ENCODE measurements around the gene LHPP. TPM values are rescaled to one million over a fixed set of nuclear protein-coding genes. Genes with fewer than 3 reads are reported as not detected.

The LHPP gene
- total and polyA plus RNA-seq, 9 donors = 4.3 to 19.9 (median 12.6) TPM

DNA sequence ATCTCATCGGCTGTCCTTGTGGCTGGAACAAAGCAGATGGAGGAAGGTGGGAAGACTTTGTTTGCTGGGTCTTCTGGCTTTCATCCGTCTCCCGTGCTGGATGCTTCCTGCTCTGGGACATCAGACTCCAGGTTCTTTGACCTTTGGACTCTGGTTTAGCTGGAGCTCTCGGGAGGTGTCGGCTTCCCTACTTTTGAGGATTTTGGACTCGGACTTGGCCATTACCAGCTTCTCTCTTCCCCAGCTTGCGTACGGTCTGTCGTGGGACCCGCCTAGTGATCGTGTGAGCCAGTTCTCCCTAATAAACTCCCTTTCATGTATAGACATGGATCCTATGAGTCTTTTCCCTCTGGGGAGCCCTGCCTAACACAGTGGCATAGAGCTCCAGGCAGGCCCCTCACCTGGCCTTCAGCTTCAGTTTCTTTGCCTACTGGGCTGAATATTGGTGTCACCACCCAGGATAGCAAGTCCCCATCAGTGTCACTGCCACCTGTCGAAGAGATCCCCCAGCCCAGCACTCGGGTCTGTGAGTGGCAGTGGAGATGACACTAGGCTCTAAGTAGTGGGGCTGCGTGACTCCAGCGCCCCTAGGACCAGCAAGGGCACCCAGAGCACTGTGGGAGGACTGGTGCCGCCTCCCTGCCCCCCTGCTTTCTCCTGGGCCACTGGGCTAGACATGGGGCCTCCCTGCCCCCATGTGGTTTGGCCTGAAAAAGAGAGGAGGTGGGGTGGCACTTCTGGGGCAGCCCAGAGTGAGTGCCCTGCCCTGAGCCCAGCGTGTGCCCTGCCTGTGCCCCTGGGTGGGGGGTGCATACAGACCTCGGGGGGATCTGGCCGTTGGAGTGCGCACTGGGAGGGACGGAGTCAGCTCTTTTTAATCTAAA is 135.6 kb downstream of the LHPP start:
- TF ChIP-seq POLR2A (IDR thresholded peaks at IDR 0.05) = no peak
- TF ChIP-seq, protein P1, sequence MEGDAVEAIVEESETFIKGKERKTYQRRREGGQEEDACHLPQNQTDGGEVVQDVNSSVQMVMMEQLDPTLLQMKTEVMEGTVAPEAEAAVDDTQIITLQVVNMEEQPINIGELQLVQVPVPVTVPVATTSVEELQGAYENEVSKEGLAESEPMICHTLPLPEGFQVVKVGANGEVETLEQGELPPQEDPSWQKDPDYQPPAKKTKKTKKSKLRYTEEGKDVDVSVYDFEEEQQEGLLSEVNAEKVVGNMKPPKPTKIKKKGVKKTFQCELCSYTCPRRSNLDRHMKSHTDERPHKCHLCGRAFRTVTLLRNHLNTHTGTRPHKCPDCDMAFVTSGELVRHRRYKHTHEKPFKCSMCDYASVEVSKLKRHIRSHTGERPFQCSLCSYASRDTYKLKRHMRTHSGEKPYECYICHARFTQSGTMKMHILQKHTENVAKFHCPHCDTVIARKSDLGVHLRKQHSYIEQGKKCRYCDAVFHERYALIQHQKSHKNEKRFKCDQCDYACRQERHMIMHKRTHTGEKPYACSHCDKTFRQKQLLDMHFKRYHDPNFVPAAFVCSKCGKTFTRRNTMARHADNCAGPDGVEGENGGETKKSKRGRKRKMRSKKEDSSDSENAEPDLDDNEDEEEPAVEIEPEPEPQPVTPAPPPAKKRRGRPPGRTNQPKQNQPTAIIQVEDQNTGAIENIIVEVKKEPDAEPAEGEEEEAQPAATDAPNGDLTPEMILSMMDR (IDR thresholded peaks at IDR 0.05) = no peak
- no peak for TF ChIP-seq EP300 (IDR thresholded peaks at IDR 0.05)
- Histone ChIP-seq H3K4me1 (ENCODE audit: insufficient read depth) (no peaks in the 10 kb centered on the region), H3K27me3 (no peaks in the 10 kb centered on the region), H3K36me3 (no peaks in the 10 kb centered on the region), H3K9me3 (no peaks in the 10 kb centered on the region), H3K4me3 (no peak overlapping the region), H3K27ac (no peak overlapping the region)
- 76 to 82% (median 80%) methylated on average over 21 of the region's 21 CpGs for WGBS, 3 donors
- DNase-seq = peak in 1 of 5 donors; percentile 11
- intact Hi-C loops (cut with DNase I) = no loop called here

DNA sequence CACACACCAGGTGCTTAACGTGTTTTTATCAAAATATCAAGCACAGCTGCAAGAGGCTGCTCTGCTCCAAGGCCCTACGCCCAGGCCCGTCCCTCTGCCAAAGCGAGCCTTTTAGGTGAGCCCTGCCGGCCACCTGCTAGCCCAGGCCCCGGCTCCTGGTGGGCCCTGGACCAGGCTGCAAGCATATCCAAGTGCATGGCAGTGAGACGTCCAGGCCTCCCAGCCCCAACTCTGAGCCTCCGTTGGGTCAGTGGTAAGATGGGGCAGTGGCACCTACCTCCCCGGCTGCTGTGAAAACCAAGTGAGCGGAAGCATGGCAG is 136.2 kb downstream of the LHPP start:
- no peaks in the 10 kb centered on the region for H3K36me3 ChIP-seq
- 84 to 90% (median 85%) methylated on average over 10 of the region's 10 CpGs for WGBS, 3 donors
- H3K27ac ChIP-seq = no peak overlapping the region
- no peak overlapping the region for H3K4me3 ChIP-seq
- H3K4me1 ChIP-seq (ENCODE audit: insufficient read depth) = no peaks in the 10 kb centered on the region
- H3K9me3 ChIP-seq = no peaks in the 10 kb centered on the region
- intact Hi-C loops (cut with DNase I) = no loop called here
- TF ChIP-seq EP300 (IDR thresholded peaks at IDR 0.05) = no peak
- TF ChIP-seq POLR2A (IDR thresholded peaks at IDR 0.05) = no peak
- TF ChIP-seq, protein P1 (IDR thresholded peaks at IDR 0.05) = no peak
- H3K27me3 ChIP-seq = no peaks in the 10 kb centered on the region
- peak in 1 of 5 donors; percentile 20 for DNase-seq

DNA sequence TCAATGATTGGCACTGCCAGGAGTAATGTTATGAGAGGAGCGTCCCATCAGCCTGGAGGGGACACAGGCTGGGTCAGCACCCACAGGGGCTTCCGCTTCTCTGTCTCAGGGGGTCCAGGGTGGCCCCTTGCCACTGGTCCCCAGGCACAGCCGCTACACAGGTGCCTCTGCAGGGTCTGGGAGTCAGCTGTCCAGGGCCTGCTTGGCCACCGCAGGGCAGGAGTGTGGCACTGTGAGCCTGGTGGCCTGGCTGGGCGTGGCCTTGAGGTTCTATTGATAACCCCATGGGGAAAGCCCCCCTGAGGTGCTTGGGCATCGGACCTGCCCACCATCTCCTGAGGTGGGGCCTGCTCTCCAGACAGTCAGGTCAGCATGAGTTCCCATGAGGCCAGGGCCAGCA is 136.6 kb downstream of the LHPP start:
- Histone ChIP-seq H3K9me3 (no peaks in the 10 kb centered on the region), H3K27ac (no peak overlapping the region), H3K36me3 (no peaks in the 10 kb centered on the region), H3K27me3 (no peaks in the 10 kb centered on the region), H3K4me1 (ENCODE audit: insufficient read depth) (no peaks in the 10 kb centered on the region), H3K4me3 (no peak overlapping the region)
- TF ChIP-seq EP300 (IDR thresholded peaks at IDR 0.05) = no peak
- TF ChIP-seq POLR2A (IDR thresholded peaks at IDR 0.05) = no peak
- TF ChIP-seq, protein P1 (IDR thresholded peaks at IDR 0.05) = no peak
- DNase-seq = peak in 1 of 5 donors; percentile 21
- intact Hi-C loops (cut with DNase I) = no loop called here
- WGBS, 3 donors = 82 to 96% (median 90%) methylated on average over 6 of the region's 6 CpGs

DNA sequence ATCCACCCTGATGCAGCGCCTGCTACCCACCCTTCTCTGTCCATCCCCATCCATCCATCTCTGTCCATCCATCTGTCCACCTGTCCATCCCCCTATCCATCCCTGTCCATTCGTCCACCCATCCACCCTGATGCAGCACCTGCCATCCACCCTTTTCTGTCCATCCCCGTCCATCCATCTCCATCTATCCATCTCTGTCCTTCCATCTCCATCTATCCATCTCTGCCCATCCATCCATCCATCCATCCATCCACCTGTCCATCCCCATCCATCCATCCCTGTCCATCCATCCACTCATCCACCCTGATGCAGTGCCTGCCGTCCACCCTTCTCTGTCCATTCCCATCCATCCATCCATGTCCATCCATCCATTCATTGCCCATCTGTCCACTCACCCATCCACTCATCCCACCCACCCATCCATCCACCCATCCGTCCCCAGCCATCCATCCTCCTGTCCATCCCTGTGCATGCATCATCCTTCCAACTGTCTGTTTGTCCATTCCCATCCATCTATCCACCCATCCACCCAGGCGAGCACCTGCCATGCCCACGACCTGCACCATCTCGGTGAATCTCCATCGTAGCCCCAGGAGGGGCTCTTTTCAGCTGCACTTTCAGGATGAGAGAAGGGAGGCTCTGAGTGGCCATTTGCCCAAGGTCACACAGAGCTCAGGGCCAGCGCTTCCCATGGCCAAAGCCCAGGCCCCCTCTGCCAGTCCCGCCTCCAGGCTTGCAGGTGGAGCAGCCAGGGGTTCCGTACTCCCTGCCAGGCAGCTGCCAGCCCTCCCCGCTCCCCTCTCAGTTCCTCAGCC is 137.4 kb downstream of the LHPP start:
- WGBS, 3 donors = 63 to 70% (median 64%) methylated on average over 13 of the region's 13 CpGs
- Histone ChIP-seq H3K4me3 (no peak overlapping the region), H3K27me3 (no peaks in the 10 kb centered on the region), H3K36me3 (no peaks in the 10 kb centered on the region), H3K27ac (no peak overlapping the region), H3K4me1 (ENCODE audit: insufficient read depth) (no peaks in the 10 kb centered on the region), H3K9me3 (no peaks in the 10 kb centered on the region)
- TF ChIP-seq, protein P1 (IDR thresholded peaks at IDR 0.05) = no peak
- no peak for TF ChIP-seq EP300 (IDR thresholded peaks at IDR 0.05)
- no peak for TF ChIP-seq POLR2A (IDR thresholded peaks at IDR 0.05)
- intact Hi-C loops (cut with DNase I) = no loop called here
- peak in 2 of 5 donors; percentile 23 to 42 for DNase-seq
